HepG2 (cell line): ENCODE measurements around the gene RGS6.

Source experiments
- HMG20B ChIP-seq: conservative IDR thresholded peaks from 2 replicates; pipeline ENCODE4 v1.6.1; 2016; ENCODE audit warnings: missing genetic modification reagents, missing compliant biosample characterization
- JUN ChIP-seq: sonication (generic); formaldehyde crosslinking; IDR thresholded peaks from 2 replicates; pipeline ENCODE4 v1.4.0; 2020; ENCODE audit warnings: mild to moderate bottlenecking, missing genetic modification reagents
- NR2F2 ChIP-seq: IDR thresholded peaks from 2 replicates; pipeline ENCODE4 v1.6.1; 2012; ENCODE audit warnings: low read depth, inconsistent platforms, borderline replicate concordance
- RFX5 ChIP-seq: IDR thresholded peaks from 2 replicates; pipeline ENCODE4 v1.6.1; 2011; ENCODE audit warnings: low read depth, low read length, improper control_type of control experiment
- RNF2 ChIP-seq: fragments of 450-650 bp; conservative IDR thresholded peaks from 2 replicates; pipeline ENCODE4 v1.6.1; 2016; ENCODE audit warnings: low read depth
- TAF1 ChIP-seq: sonication (generic); formaldehyde crosslinking; IDR thresholded peaks from 2 replicates; pipeline ENCODE4 v1.4.0; 2020; ENCODE audit warnings: missing genetic modification reagents
- YY1 ChIP-seq: IDR thresholded peaks from 2 replicates; pipeline ENCODE4 v1.6.1; 2011; ENCODE audit warnings: low read length, low read depth, moderate library complexity, mild to moderate bottlenecking; ENCODE audit not compliant: insufficient read depth, insufficient replicate concordance
- ZNF510 ChIP-seq: sonication (generic); formaldehyde crosslinking; IDR thresholded peaks from 2 replicates; pipeline ENCODE4 v1.4.0; 2020; ENCODE audit warnings: low read depth, mild to moderate bottlenecking, missing genetic modification reagents
- ZNF549 ChIP-seq: sonication (generic); formaldehyde crosslinking; IDR thresholded peaks from 2 replicates; pipeline ENCODE4 v1.5.0; 2020; ENCODE audit warnings: missing genetic modification reagents
- ZNF607 ChIP-seq: sonication (generic); formaldehyde crosslinking; IDR thresholded peaks from 2 replicates; pipeline ENCODE4 v1.5.1; 2020; ENCODE audit warnings: missing genetic modification reagents, mild to moderate bottlenecking, borderline replicate concordance
- TF ChIP-seq, protein P1 (sequence below): sonication (generic); formaldehyde crosslinking; IDR thresholded peaks from 2 replicates; pipeline ENCODE4 v1.4.0; 2020; ENCODE audit warnings: missing genetic modification reagents, borderline replicate concordance
- TF ChIP-seq, protein P2 (sequence below): sonication (generic); formaldehyde crosslinking; IDR thresholded peaks from 2 replicates; pipeline ENCODE4 v1.4.0; 2020; ENCODE audit warnings: mild to moderate bottlenecking, low read depth, missing genetic modification reagents
- TF ChIP-seq, protein P3 (sequence below): sonication (generic); formaldehyde crosslinking; IDR thresholded peaks from 2 replicates; pipeline ENCODE4 v1.4.0; 2020; ENCODE audit warnings: mild to moderate bottlenecking, missing genetic modification reagents

DNA sequence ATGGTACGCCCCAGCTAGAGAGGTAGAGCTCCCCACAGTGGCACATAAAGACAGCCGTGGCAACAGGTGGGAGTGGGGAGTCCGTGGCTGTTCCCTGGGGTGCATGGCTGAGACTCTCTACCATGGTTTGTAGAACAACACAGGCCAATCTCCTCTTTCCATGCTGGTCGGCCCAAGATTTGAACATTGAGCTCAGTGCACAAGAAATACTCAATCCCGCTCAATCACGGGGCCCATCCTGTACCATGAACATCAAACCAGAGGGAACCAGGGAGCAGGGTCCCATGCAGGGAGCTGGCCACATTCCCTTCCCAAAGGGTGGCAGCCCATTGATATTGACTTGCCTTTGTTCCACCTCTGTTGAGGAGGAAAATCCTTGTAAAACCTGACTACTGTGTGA lies 608.6 kb downstream of the RGS6 start:
- TF ChIP-seq, protein P1, sequence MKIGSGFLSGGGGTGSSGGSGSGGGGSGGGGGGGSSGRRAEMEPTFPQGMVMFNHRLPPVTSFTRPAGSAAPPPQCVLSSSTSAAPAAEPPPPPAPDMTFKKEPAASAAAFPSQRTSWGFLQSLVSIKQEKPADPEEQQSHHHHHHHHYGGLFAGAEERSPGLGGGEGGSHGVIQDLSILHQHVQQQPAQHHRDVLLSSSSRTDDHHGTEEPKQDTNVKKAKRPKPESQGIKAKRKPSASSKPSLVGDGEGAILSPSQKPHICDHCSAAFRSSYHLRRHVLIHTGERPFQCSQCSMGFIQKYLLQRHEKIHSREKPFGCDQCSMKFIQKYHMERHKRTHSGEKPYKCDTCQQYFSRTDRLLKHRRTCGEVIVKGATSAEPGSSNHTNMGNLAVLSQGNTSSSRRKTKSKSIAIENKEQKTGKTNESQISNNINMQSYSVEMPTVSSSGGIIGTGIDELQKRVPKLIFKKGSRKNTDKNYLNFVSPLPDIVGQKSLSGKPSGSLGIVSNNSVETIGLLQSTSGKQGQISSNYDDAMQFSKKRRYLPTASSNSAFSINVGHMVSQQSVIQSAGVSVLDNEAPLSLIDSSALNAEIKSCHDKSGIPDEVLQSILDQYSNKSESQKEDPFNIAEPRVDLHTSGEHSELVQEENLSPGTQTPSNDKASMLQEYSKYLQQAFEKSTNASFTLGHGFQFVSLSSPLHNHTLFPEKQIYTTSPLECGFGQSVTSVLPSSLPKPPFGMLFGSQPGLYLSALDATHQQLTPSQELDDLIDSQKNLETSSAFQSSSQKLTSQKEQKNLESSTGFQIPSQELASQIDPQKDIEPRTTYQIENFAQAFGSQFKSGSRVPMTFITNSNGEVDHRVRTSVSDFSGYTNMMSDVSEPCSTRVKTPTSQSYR, result no peak
- TF ChIP-seq NR2F2, result no peak
- no peak for TF ChIP-seq JUN
- TF ChIP-seq ZNF510 (CRISPR knock-in tag), result no peak
- no peak for TF ChIP-seq RNF2
- TF ChIP-seq TAF1 (CRISPR knock-in tag), result no peak
- TF ChIP-seq ZNF549, result no peak
- TF ChIP-seq, protein P2, sequence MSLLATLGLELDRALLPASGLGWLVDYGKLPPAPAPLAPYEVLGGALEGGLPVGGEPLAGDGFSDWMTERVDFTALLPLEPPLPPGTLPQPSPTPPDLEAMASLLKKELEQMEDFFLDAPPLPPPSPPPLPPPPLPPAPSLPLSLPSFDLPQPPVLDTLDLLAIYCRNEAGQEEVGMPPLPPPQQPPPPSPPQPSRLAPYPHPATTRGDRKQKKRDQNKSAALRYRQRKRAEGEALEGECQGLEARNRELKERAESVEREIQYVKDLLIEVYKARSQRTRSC (CRISPR knock-in tag), result no peak
- TF ChIP-seq, protein P3, sequence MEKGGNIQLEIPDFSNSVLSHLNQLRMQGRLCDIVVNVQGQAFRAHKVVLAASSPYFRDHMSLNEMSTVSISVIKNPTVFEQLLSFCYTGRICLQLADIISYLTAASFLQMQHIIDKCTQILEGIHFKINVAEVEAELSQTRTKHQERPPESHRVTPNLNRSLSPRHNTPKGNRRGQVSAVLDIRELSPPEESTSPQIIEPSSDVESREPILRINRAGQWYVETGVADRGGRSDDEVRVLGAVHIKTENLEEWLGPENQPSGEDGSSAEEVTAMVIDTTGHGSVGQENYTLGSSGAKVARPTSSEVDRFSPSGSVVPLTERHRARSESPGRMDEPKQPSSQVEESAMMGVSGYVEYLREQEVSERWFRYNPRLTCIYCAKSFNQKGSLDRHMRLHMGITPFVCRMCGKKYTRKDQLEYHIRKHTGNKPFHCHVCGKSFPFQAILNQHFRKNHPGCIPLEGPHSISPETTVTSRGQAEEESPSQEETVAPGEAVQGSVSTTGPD, result no peak
- no peak for TF ChIP-seq HMG20B (CRISPR knock-in tag)
- TF ChIP-seq ZNF607, result no peak
- TF ChIP-seq YY1, result no peak
- TF ChIP-seq RFX5, result no peak
